Body of pancreas (tissue), 4 donors: ENCODE results near the gene HRH1. TPM values are rescaled to one million over a fixed set of nuclear protein-coding genes. Genes with fewer than 3 reads are reported as not detected.

Experiments
- ATAC-seq: fragments of 150-250 bp; one replicate; pipeline ENCODE4 v1.9.1; 2016
- DNase-seq, 4 donors: peaks; one replicate each; pipeline ENCODE4 v3.0.0-alpha.2; 2019
- H3K27ac ChIP-seq, 4 donors: fragments of 200-600 bp; sonication (generic); 1 replicate in 3 of 4; 2 replicates in 1 of 4; pipeline versions ENCODE4 v1.5.1 to v1.6.1; 2016 to 2019; ENCODE audit warnings: mild to moderate bottlenecking in 1 of 4, mixed read lengths in 1 of 4, moderate library complexity in 1 of 4
- H3K27me3 ChIP-seq, 2 donors: fragments of 200-600 bp; sonication (generic); one replicate each; pipeline ENCODE4 v1.6.0; 2016; ENCODE audit warnings: mild to moderate bottlenecking in 1 of 2
- H3K36me3 ChIP-seq, 2 donors: fragments of 200-600 bp; sonication (generic); replicated peaks in 1 of 2; 2 replicates each; pipeline ENCODE4 v1.5.1; 2016; ENCODE audit warnings: low read depth in 2 of 2; ENCODE audit not compliant: insufficient read depth in 1 of 2
- H3K4me1 ChIP-seq: fragments of 200-600 bp; sonication (generic); one replicate; pipeline ENCODE4 v1.6.0; 2016
- H3K4me3 ChIP-seq, 2 donors: fragments of 200-600 bp; sonication (generic); 1 replicate in 1 of 2; 2 replicates in 1 of 2; pipeline ENCODE4 v1.5.1; 2016 to 2019
- H3K9me3 ChIP-seq, 3 donors: fragments of 200-600 bp; sonication (generic); 1 replicate in 2 of 3; 2 replicates in 1 of 3; pipeline ENCODE4 v1.5.1; 2016
- POLR2A ChIP-seq, 3 donors: fragments of 450-650 bp; IDR thresholded peaks; one replicate each; pipeline ENCODE4 v1.6.1; 2016; ENCODE audit warnings: antibody characterized with exemption in 3 of 3, mild to moderate bottlenecking in 2 of 3
- WGBS, 2 donors: methylation state at CpG; one replicate each; pipeline ENCODE4 v1.1.5; 2017; 5-methylcytosine and 5-hydroxymethylcytosine counted together
- intact Hi-C: fragments of 100-400 bp; cut with DNase I; formaldehyde crosslinking; loops from one replicate; pipeline ENCODE4 v1.15.1; 2023
- total RNA-seq, 2 donors: library from RNA; depleted of rRNA; stranded (reverse); fragments of >200 nt; gene quantifications; one replicate each; pipeline ENCODE4 v1.1.0, GENCODE V29; 2016
- TF ChIP-seq, protein P1 (sequence below), 7 experiments: fragments of 450-650 bp in 4 of 7; fragments of 200-600 bp in 3 of 7; sonication (generic) in 3 of 7; IDR thresholded peaks; one replicate each; pipeline ENCODE4 v1.5.1; 2016 to 2019; ENCODE audit warnings: antibody characterized with exemption in 7 of 7

Gene HRH1
- total RNA-seq, 2 donors from 2014 or later = 0.66 to 0.78 TPM

DNA sequence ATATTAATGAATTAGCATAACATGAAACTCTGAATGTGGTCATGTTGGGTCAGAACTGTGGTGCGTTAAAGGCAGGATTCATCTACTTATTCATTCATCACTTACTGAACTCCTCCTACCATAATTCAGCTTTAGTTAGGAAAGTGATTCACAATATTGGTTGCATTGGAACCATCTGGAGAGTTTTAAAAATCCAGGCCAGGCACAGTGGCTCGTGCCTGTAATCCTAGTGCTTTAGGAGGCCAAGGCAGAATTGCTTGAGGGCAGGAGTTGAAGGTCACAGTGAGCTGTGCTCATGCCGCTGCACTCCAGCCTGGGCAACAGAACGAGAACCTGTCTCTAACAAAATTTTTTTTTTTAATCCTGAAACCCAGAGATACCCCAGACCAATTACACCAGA is 73.7 kb downstream of the HRH1 start:
- no peaks in the 10 kb centered on the region for H3K9me3 ChIP-seq
- no peak overlapping the region for H3K27ac ChIP-seq
- no peak for DNase-seq
- peaks cover 5% of the 10 kb centered on the region for H3K4me1 ChIP-seq
- no peaks in the 10 kb centered on the region for H3K27me3 ChIP-seq
- WGBS, 2 donors = 60 to 80% methylated on average over 4 of the region's 4 CpGs
- no peaks in the 10 kb centered on the region for H3K36me3 ChIP-seq
- ATAC-seq = no peak
- TF ChIP-seq POLR2A (IDR thresholded peaks at IDR 0.05) = no peak
- TF ChIP-seq, protein P1, sequence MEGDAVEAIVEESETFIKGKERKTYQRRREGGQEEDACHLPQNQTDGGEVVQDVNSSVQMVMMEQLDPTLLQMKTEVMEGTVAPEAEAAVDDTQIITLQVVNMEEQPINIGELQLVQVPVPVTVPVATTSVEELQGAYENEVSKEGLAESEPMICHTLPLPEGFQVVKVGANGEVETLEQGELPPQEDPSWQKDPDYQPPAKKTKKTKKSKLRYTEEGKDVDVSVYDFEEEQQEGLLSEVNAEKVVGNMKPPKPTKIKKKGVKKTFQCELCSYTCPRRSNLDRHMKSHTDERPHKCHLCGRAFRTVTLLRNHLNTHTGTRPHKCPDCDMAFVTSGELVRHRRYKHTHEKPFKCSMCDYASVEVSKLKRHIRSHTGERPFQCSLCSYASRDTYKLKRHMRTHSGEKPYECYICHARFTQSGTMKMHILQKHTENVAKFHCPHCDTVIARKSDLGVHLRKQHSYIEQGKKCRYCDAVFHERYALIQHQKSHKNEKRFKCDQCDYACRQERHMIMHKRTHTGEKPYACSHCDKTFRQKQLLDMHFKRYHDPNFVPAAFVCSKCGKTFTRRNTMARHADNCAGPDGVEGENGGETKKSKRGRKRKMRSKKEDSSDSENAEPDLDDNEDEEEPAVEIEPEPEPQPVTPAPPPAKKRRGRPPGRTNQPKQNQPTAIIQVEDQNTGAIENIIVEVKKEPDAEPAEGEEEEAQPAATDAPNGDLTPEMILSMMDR (IDR thresholded peaks at IDR 0.05) = no peak
- intact Hi-C loops = no loop called here
- no peak overlapping the region for H3K4me3 ChIP-seq

- no peak for TF ChIP-seq POLR2A (IDR thresholded peaks at IDR 0.05)
- TF ChIP-seq, protein P1 (IDR thresholded peaks at IDR 0.05) = no peak
- intact Hi-C loops = no loop called here
- no peak for DNase-seq
These were observed 75.8 kb downstream of the HRH1 start for GRCh38 chr3:11230125-11230524.

DNA sequence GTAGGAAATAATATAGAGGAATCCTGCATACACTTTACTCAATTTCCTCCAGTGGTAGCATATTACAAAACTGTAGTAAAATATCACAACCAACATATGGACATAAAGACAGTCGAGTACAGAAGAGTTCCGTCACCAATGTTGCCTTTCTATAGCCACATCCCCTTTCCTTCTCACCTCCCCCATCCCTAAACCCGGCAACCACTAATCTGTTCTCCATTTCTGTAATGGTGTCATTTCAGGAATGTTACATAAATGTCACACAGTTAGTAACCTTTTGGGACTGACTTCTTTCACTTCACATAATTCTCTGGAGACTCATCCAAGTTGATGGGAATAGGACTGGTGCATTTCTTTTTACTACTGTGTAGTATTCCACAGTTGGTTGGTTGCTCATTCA is 76.5 kb downstream of the HRH1 start:
- ATAC-seq = no peak
- no peak for DNase-seq
- WGBS, 2 donors = 44 to 51% methylated on average over 3 of the region's 3 CpGs
- Histone ChIP-seq H3K36me3 (no peaks in the 10 kb centered on the region), H3K27ac (no peak overlapping the region), H3K9me3 (no peaks in the 10 kb centered on the region), H3K4me1 (peaks cover 4% of the 10 kb centered on the region), H3K27me3 (no peaks in the 10 kb centered on the region), H3K4me3 (no peak overlapping the region)
- TF ChIP-seq, protein P1 (IDR thresholded peaks at IDR 0.05) = no peak
- no peak for TF ChIP-seq POLR2A (IDR thresholded peaks at IDR 0.05)
- intact Hi-C loops = no loop called here

More at GRCh38 chr3:11230125-11230524, 75.8 kb downstream of the HRH1 start:
- H3K36me3 ChIP-seq = no peaks in the 10 kb centered on the region
- no peak overlapping the region for H3K4me3 ChIP-seq
- H3K4me1 ChIP-seq = peaks cover 5% of the 10 kb centered on the region
- no peak overlapping the region for H3K27ac ChIP-seq
- no peaks in the 10 kb centered on the region for H3K27me3 ChIP-seq
- 77 to 86% methylated on average over 3 to 4 of the region's 4 CpGs for WGBS, 2 donors
- ATAC-seq = no peak
- no peaks in the 10 kb centered on the region for H3K9me3 ChIP-seq

DNA sequence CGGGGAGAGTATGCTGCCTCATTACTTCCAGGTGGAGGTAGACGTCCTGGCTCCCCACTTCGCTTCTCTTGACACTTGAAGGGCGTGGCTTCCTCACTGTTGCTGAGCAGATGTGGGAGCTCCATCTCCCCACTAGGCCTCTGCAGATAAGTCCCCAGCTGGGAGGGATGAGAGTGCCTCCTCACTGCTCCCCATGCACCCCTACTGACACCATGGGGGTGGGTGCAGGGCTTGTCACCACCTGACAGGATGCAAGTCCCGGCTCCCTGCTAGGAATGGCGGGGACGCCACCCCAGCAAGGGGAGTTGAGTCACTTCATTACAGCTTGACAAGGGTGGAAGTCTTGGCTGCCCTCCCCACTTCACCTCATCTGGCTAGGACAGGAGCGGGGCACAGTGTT is 81.1 kb downstream of the HRH1 start:
- 47 to 54% methylated on average over 7 to 8 of the region's 8 CpGs for WGBS, 2 donors
- no peak for DNase-seq
- H3K36me3 ChIP-seq = no peaks in the 10 kb centered on the region
- ATAC-seq = no peak
- no peak for TF ChIP-seq POLR2A (IDR thresholded peaks at IDR 0.05)
- TF ChIP-seq, protein P1 (IDR thresholded peaks at IDR 0.05) = no peak
- H3K27me3 ChIP-seq = no peaks in the 10 kb centered on the region
- no peak overlapping the region for H3K4me3 ChIP-seq
- intact Hi-C loops = no loop called here
- no peaks in the 10 kb centered on the region for H3K9me3 ChIP-seq
- no peaks in the 10 kb centered on the region for H3K4me1 ChIP-seq
- no peak overlapping the region for H3K27ac ChIP-seq
